H1 (cell line): ENCODE measurements around the gene ENPEP. TPM values are rescaled to one million over a fixed set of nuclear protein-coding genes. Genes with fewer than 3 reads are reported as not detected.

Experiments
- HDAC6 ChIP-seq: IDR thresholded peaks from one replicate; pipeline ENCODE4 v1.7.1; 2012; ENCODE audit warnings: low read depth, mild to moderate bottlenecking, inconsistent platforms, low read length, moderate library complexity
- POLR2AphosphoS5 ChIP-seq: IDR thresholded peaks from 2 replicates; pipeline ENCODE4 v1.6.1; 2011; ENCODE audit warnings: low read depth, low read length
- polyA plus RNA-seq, 7 experiments: library from polyadenylated mRNA; depleted of rRNA in 3 of 7; stranded (reverse) in 5 of 7; unstranded in 2 of 7; fragments of >200 nt in 5 of 7; fragments of 200-250 nt in 2 of 7; gene quantifications; 1 replicate in 5 of 7; 2 replicates in 1 of 7; 4 replicates in 1 of 7; pipeline versions ENCODE4 v1.2.1 to v1.2.3, GENCODE V29; 2011 to 2013; ENCODE audit warnings: missing spikeins in 2 of 7, mixed read lengths in 2 of 7
- total RNA-seq: library from RNA; stranded (reverse); fragmentation: NEBNext Ultra II Directional; extraction: Animal tissue kit (Norgen Biotek cat#: 25700); gene quantifications from 2 replicates; pipeline ENCODE4 v1.2.1, GENCODE V29; 2021

ENPEP gene
- total and polyA plus RNA-seq, 2 of the 8 experiments (the other 6 are each of a cell fraction or from before 2014, with no cell fraction given) = 0.09 to 0.61 TPM

- TF ChIP-seq POLR2AphosphoS5 = no peak
- no peak for TF ChIP-seq HDAC6
These were observed 121.6 kb downstream of the ENPEP start (continued) for GRCh38 chr4:110597582-110597981.
